Measurements from ENCODE around the gene C16orf74.

GRCh38 chr16:85780281-85780680, 29.4 kb upstream of the C16orf74 start:
- TF ChIP-seq CTCF (IDR thresholded peaks at IDR 0.05), result no peak
- no peak for TF ChIP-seq PBX3 (IDR thresholded peaks at IDR 0.05)
- TF ChIP-seq BCL3 (IDR thresholded peaks at IDR 0.05), result no peak
- no peak for TF ChIP-seq USF2 (IDR thresholded peaks at IDR 0.05)
- TF ChIP-seq POLR2A (IDR thresholded peaks at IDR 0.05; ENCODE audit: low read length), result no peak
- TF ChIP-seq JUN (IDR thresholded peaks at IDR 0.05), result no peak
- TF ChIP-seq KDM5A (IDR thresholded peaks at IDR 0.05), result no peak
- TF ChIP-seq SMC3 (IDR thresholded peaks at IDR 0.05), result no peak
- no peak for TF ChIP-seq GATA3 (IDR thresholded peaks at IDR 0.05; ENCODE audit: borderline replicate concordance)
- no peak for TF ChIP-seq BHLHE40 (IDR thresholded peaks at IDR 0.05; ENCODE audit: low read depth, low read length)
- no peak for TF ChIP-seq NFE2L2 (conservative IDR thresholded peaks at IDR 0.05; ENCODE audit: low read length)
- TF ChIP-seq RFX5 (IDR thresholded peaks at IDR 0.05), result no peak
- TF ChIP-seq CHD2 (IDR thresholded peaks at IDR 0.05; ENCODE audit: low read length, partially characterized antibody), result no peak
